Muscle layer of duodenum (tissue), 2 donors: Measurements from ENCODE around the gene VPS37D.
A peak's percentile ranks its signal among the peaks of the same experiment; 100 is the strongest.

Experiments used
- H3K27ac ChIP-seq: one replicate; pipeline ENCODE4 v1.7.0; 2013; ENCODE audit warnings: mild to moderate bottlenecking, low read length
- H3K27me3 ChIP-seq: one replicate; pipeline ENCODE4 v1.7.0; 2013; ENCODE audit warnings: low read depth, mild to moderate bottlenecking, control low read depth, low read length
- H3K36me3 ChIP-seq, 2 donors: one replicate each; pipeline ENCODE4 v1.7.0; 2013; ENCODE audit warnings: low read length in 2 of 2, control low read depth in 1 of 2, mild to moderate bottlenecking in 1 of 2; ENCODE audit not compliant: insufficient read depth in 2 of 2, control insufficient read depth in 1 of 2
- H3K4me1 ChIP-seq, 2 donors: one replicate each; pipeline ENCODE4 v1.7.0; 2013; ENCODE audit warnings: low read length in 2 of 2, mild to moderate bottlenecking in 2 of 2, control low read depth in 1 of 2, moderate library complexity in 1 of 2; ENCODE audit not compliant: insufficient read depth in 2 of 2, control insufficient read depth in 1 of 2
- H3K4me3 ChIP-seq, 2 donors: one replicate each; pipeline ENCODE4 v1.7.0; 2013; ENCODE audit warnings: low read length in 2 of 2, low read depth in 1 of 2, mild to moderate bottlenecking in 1 of 2
- H3K9me3 ChIP-seq, 2 donors: one replicate each; pipeline ENCODE4 v1.7.0; 2013; ENCODE audit warnings: low read length in 2 of 2, control low read depth in 1 of 2, mild to moderate bottlenecking in 1 of 2; ENCODE audit not compliant: control insufficient read depth in 1 of 2
- donor health status: healthy.

Gene VPS37D

GRCh38 chr7:73683056-73683787 is 15.6 kb downstream of the VPS37D start, which contains the start of the genes BUD23 and DNAJC30:
TSS of gene BUD23 (plus strand) at chr7:73683597. CDS start at chr7:73683626, 29 bp downstream.
TSS of gene DNAJC30 (minus strand) at chr7:73683453. CDS start at chr7:73683423, 30 bp downstream.
- H3K4me3 ChIP-seq: peak within 1 kb of the TSS; percentile 93 to 97
- no peaks in the 10 kb centered on the region for H3K9me3 ChIP-seq
- peaks cover 5 to 28% of the 10 kb centered on the region in 2 donors for H3K36me3 ChIP-seq
- H3K27me3 ChIP-seq: no peaks in the 10 kb centered on the region
- H3K27ac ChIP-seq: peak within 1 kb of the TSS; percentile 84
- peaks cover 10 to 35% of the 10 kb centered on the region in 2 donors for H3K4me1 ChIP-seq

- Histone ChIP-seq H3K4me3 (peak overlapping the region; percentile 93 to 97), H3K4me1 (peaks cover 10 to 35% of the 10 kb centered on the region in 2 donors), H3K27me3 (no peaks in the 10 kb centered on the region), H3K27ac (peak overlapping the region; percentile 71), H3K9me3 (no peaks in the 10 kb centered on the region), H3K36me3 (peaks cover 12 to 27% of the 10 kb centered on the region in 2 donors)
Observed at GRCh38 chr7:73683788-73684693, 16.4 kb downstream of the VPS37D start.

- H3K36me3 ChIP-seq: peaks cover 17 to 25% of the 10 kb centered on the region in 2 donors
- H3K9me3 ChIP-seq: no peaks in the 10 kb centered on the region
- H3K4me1 ChIP-seq: peaks cover 10 to 30% of the 10 kb centered on the region in 2 donors
- H3K27me3 ChIP-seq: no peaks in the 10 kb centered on the region
- no peak overlapping the region for H3K27ac ChIP-seq
- H3K4me3 ChIP-seq: no peak overlapping the region
Observed at GRCh38 chr7:73685311-73685710, 17.7 kb downstream of the VPS37D start.

- no peaks in the 10 kb centered on the region for H3K9me3 ChIP-seq
- peaks cover 0 to 6% of the 10 kb centered on the region in 2 donors for H3K4me1 ChIP-seq
- no peak overlapping the region for H3K4me3 ChIP-seq
- no peak overlapping the region for H3K27ac ChIP-seq
- no peaks in the 10 kb centered on the region for H3K27me3 ChIP-seq
- peaks cover 30 to 54% of the 10 kb centered on the region in 2 donors for H3K36me3 ChIP-seq
Observed at GRCh38 chr7:73688288-73688687, 20.7 kb downstream of the VPS37D start.

- Histone ChIP-seq H3K36me3 (peaks cover 48 to 77% of the 10 kb centered on the region in 2 donors), H3K27me3 (no peaks in the 10 kb centered on the region), H3K4me1 (no peaks in the 10 kb centered on the region), H3K9me3 (no peaks in the 10 kb centered on the region), H3K27ac (no peak overlapping the region), H3K4me3 (no peak overlapping the region)
Observed at GRCh38 chr7:73690646-73691045, 23.0 kb downstream of the VPS37D start.

- H3K9me3 ChIP-seq: no peaks in the 10 kb centered on the region
- H3K36me3 ChIP-seq: peaks cover 51 to 96% of the 10 kb centered on the region in 2 donors
- H3K27ac ChIP-seq: no peak overlapping the region
- no peak overlapping the region for H3K4me3 ChIP-seq
- H3K27me3 ChIP-seq: no peaks in the 10 kb centered on the region
- H3K4me1 ChIP-seq: no peaks in the 10 kb centered on the region
Observed at GRCh38 chr7:73696372-73696771, 28.7 kb downstream of the VPS37D start.

DNA sequence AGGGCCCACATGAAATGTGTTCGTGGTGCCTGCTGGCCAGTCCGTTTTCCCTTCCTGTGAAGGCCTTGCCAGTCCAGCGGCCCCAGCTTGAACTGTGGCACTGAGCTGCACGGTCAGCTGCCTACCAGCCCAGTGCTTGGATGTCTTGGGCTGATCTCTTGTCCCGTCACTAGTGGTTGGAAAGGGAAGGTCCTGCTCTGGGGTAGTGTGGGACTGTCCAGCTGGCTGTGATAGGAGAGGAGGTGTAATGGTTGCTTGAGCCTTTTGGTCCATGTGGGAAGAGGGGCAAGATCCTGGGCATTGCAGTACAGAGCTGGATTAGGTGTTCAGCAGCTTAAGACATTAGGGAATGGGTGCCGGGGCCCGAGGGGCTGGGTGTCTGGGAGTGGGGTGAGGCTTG is 30.8 kb downstream of the VPS37D start:
- no peaks in the 10 kb centered on the region for H3K4me1 ChIP-seq
- H3K9me3 ChIP-seq: no peaks in the 10 kb centered on the region
- H3K36me3 ChIP-seq: peaks cover 42 to 75% of the 10 kb centered on the region in 2 donors
- no peak overlapping the region for H3K4me3 ChIP-seq
- H3K27ac ChIP-seq: no peak overlapping the region
- no peaks in the 10 kb centered on the region for H3K27me3 ChIP-seq

- no peak overlapping the region for H3K27ac ChIP-seq
- H3K4me3 ChIP-seq: no peak overlapping the region
- H3K36me3 ChIP-seq: peaks cover 31 to 64% of the 10 kb centered on the region in 2 donors
- no peaks in the 10 kb centered on the region for H3K9me3 ChIP-seq
- H3K4me1 ChIP-seq: peaks cover 0 to 6% of the 10 kb centered on the region in 2 donors
- no peaks in the 10 kb centered on the region for H3K27me3 ChIP-seq
Observed at GRCh38 chr7:73699370-73700068, 31.9 kb downstream of the VPS37D start.

DNA sequence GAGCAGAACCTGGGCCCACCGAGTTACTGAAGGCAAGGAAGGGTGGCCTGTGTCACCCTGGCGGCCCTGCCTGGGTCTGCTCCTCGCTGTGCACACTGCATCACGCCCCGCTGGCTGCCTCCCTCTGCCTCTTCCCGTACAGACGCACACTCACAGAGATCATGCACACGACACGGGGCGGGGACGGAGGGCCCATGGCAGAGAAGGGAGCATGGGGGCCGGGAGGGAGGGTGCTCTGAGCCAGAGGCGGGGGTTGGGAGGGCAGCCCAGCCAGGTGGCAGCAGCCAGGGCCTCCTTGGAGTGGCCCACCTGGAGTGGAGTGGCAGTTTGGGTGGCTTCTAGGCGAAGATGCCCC is 32.4 kb downstream of the VPS37D start:
- Histone ChIP-seq H3K4me1 (peaks cover 0 to 11% of the 10 kb centered on the region in 2 donors), H3K36me3 (peaks cover 27 to 59% of the 10 kb centered on the region in 2 donors), H3K9me3 (no peaks in the 10 kb centered on the region), H3K4me3 (no peak overlapping the region), H3K27ac (no peak overlapping the region), H3K27me3 (no peaks in the 10 kb centered on the region)

GRCh38 chr7:73700581-73701134 is 33.0 kb downstream of the VPS37D start:
- no peak overlapping the region for H3K27ac ChIP-seq
- H3K4me3 ChIP-seq: no peak overlapping the region
- H3K4me1 ChIP-seq: peaks cover 0 to 14% of the 10 kb centered on the region in 2 donors
- no peaks in the 10 kb centered on the region for H3K27me3 ChIP-seq
- H3K36me3 ChIP-seq: peaks cover 24 to 53% of the 10 kb centered on the region in 2 donors
- H3K9me3 ChIP-seq: no peaks in the 10 kb centered on the region
